Transverse colon (tissue), 1 donor: ENCODE data around the gene ARL15.

Experiments used
- EP300 ChIP-seq: sonication (generic); formaldehyde crosslinking; IDR thresholded peaks from one replicate; pipeline ENCODE4 v1.6.1; 2017; ENCODE audit warnings: antibody characterized with exemption, low read depth
- POLR2A ChIP-seq: fragments of 450-650 bp; IDR thresholded peaks from one replicate; pipeline ENCODE4 v1.6.1; 2016; ENCODE audit warnings: antibody characterized with exemption, mild to moderate bottlenecking, moderate library complexity

DNA sequence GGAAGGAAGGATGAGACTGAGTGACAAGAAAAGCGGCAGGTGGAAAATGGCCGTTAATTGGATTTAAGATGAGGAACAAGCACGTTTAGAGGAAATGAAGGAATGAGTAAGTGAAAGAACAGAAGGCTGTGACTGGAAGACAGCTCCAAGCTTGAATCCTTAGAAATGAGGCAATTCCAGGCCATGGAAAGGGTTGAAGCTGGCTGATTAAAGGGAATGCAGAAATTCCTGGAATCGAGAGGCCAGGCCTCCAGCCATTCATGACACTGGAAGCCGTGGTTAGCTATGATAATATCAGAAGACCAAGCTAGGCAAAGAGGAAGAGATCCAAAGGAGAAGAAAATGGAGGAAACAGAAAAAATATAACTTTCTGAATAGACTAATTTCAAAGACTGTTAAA, 84.2 kb downstream of the ARL15 start:
- TF ChIP-seq EP300 (no peak), POLR2A (no peak)
